Activated CD4-positive, CD25-positive, alpha-beta regulatory T cell treated with anti-CD3 and anti-CD28 coated beads, Interleukin-2, amount 50 U/mL, for 24 hours (primary cell): ENCODE results near the gene B3GALT4.

ENCODE experiments used
- ATAC-seq, 2 donors: fragments of 150-1000 bp; cut with Tn5 transposase; one replicate each; pipeline ENCODE4 v1.10.0; 2021; ENCODE audit warnings: mild to moderate bottlenecking in 1 of 2, moderate library complexity in 1 of 2

B3GALT4 gene

DNA sequence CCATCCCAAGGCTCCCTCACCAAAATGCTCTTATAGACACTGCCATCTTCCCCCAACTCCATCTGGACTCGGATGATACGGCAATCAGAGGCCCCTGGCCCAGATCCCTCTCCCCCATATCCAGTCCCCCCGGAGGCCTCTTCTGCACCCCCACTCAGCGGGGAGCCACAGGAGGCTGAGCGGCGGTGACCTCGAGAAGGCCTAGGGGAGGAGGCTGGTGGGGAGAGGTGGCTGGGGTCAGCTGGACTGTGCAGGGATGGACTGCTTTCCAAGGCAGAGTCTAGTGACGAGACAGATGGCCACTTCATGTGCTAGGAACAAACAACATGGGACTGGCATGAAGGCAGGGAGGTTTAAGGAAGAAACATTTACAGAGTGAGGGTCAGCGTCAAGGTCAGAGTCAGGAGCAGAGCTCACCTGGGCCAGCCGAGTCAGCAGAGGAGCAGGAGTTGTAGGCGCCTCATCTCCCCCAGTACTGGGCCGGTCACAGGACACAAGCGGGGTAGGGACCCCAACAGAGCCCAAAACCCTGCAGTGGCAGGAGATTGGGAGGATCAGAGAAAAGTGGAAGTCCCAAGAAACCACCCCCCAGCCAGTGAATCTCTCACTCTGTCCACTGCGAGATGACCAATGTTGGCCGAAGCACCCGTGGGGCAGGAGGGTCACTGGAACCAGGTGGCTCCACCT lies 16.2 kb downstream of the B3GALT4 start:
- ATAC-seq, result no peak

DNA sequence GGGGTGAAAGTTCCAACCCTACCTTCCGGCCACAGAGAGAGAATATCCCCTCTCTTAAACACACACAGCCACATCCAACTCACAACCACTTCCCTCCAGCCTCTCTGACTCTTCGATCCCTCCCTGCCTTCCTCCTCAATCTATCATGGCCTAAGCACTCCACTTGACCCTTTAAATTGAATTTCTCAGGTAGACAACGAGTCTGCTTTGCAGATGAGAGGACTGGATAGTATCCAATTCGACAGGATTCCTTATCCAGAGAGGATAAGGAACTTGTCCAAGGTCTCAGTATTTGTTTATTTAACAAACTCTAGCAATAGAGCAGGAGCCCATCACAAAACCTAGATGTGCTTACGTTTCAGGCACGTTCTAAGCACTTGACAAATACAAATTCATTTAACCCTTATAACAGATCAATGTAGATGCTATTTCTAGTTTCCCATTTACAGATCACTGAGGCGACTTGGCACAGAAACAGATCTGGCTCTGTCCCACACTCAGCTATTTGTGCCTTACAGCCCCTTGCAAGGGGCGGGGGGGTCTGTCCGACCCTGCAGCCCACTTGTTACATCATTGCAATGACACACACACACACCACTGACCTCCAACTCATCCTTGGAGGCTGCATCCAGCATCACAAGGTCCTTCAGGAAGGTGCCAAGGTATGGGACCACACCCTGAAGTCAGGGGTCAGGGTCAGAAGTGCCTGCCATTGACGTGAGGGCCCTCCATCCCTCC lies 17.3 kb downstream of the B3GALT4 start:
- ATAC-seq, result no peak

DNA sequence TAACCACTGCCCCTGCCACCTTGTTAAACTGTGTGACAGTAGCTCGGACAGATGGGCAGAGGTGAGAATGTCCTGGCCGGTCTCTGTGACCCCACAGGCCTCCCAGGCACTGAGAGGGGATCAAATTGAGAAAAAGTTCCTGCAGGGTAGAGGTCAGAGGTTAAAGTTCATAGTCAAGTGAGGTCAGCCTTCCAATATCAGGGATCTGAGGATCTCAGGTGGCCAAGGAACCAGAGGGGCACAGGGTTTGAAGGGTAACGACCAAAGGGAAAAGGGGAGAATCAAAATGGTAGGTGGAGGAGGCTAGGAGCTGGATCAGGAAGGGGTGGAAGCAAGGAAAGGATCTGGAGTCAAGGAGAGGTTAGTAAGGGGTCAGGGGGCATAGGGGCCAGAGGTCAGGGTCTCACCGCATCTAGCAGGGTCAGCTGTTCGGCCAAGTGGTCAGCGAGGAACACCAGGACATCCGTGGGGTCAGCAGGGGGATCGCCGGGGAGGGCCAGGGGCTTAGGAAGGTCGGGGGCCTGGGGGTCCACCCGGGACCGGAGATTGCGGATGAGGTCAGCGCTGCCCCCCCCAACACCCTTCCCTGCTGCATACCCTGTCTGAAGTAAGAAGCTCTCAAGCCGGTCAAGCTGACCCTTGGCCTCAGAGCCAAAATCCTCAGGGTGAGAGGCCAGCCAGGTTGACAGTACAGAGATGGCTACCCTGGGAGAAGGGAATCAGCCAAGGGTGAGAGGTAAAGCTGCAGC lies 18.9 kb downstream of the B3GALT4 start:
- ATAC-seq, result no peak

DNA sequence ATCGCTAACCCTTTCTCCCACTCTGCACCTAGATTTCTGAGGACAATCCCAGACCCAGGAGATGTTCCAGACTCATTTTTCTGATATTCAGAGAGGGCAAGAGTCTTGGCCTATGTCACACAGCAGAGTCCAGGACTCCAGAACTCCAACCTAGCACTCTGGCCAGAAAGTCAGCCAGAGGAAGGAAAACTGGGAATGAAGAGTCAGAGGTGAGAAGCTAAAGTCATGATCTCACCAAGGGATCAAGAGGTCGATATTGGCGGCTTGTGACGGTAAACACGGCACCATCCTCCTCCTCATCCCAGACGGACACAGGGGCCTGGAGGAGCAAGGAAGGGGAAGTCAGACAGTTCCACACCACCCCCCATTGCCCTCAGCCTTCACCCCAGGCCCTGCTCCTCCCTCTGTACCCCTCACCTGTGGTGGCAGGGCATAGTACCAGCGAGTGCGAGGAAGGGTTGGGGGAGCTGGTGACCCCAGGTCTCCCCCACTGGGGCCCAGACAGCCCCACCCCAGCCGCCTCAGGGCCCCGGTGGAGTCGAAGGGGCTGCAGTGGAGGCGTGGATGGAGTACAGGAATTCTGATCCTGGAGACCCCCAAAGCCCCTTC lies 20.0 kb downstream of the B3GALT4 start:
- no peak for ATAC-seq

DNA sequence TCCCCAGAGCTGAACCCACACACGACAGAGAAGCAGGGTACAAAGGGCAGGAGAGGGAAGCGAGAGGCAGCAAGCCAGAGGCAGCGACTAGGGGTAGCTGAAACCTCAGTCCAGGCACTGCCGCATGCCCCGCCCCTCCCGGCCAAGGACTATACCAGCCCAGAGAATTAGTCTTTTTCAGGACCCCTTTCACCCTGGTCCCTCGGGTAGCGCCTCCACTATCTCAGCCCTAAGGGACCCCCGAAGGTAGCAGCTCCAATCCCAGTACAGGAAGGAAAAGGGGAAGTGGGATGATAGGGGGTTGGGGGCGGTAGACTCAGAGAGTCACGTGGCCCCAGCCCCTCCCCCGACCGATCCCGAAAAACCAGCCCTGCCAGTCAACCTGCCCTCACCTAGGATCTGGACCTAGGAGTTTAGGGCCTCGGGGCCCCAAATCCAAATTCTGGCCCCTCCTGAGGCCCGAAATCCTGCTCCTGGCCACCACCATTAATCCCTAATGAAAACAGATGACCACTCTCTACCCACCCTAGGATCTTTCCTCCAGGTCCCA lies 20.6 kb downstream of the B3GALT4 start:
- ATAC-seq, result no peak

DNA sequence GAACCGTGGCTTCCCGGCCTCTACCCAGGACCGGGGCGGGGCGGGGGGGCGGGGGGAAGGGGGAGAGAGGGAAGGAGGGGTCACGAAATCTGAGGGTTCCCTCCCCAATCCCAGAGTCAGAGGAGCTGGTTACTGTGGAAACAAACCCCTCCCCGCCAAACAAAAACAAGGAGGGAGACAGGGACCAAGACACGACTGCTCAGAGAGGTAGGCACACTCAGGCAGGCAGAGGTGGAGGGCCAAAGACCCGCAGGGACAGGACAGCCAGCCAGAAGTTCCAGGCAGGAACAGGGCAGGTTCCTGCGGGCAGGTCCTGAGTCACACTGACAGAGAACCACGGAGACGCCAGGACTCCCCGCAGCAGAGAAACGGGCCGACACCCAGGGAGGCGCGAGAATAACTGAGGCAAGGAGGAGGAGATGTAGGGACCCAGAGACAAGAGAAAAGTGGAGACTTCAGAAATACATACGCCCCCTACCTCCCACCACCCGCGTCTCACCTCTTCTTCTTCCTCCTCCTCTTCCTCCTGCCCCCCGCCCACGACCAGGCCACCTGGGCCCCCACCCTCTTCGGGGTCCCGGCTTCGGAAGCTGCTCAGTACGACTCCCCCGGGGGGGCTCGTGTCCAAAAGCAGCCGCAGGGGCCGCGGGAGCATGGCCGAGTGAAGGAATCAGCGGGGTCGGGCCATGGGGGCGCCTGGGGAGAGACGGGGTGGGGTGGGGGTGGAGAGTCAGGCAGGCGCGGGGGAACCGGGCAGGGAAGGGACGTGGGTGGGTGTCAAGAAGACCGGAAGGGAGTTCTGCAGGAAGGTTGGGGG lies 21.2 kb downstream of the B3GALT4 start:
- peak; percentile 23 to 34 for ATAC-seq

DNA sequence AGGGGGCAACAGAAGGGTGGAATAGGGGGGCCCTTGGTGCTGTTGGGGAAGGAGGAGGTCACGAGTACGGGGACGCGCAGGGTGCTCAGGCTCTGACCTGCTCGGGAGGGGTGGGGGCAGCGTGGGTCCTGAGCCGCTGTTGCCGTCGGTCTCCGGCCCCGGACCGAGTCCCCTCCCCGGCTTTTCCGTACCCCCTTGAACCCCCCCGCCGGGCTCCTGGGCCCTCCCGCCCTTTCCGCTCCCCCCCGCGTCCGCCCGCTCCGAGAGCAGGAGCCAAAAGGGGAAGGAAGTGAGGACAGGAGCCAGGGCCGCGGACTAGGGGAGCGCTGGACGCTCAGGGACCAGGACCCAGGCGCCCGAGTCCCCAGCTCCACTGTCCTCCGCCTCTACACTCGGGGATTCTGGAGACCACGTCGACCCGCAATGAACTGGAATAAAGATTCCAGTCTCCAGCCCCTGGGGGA lies 21.9 kb downstream of the B3GALT4 start, which contains the start of gene RGL2:
TSS of gene RGL2 (minus strand) at position 170 of the 464 bp plus-strand sequence. CDS start 332 bp downstream, outside the sequence.
- peak; percentile 28 to 44 for ATAC-seq

DNA sequence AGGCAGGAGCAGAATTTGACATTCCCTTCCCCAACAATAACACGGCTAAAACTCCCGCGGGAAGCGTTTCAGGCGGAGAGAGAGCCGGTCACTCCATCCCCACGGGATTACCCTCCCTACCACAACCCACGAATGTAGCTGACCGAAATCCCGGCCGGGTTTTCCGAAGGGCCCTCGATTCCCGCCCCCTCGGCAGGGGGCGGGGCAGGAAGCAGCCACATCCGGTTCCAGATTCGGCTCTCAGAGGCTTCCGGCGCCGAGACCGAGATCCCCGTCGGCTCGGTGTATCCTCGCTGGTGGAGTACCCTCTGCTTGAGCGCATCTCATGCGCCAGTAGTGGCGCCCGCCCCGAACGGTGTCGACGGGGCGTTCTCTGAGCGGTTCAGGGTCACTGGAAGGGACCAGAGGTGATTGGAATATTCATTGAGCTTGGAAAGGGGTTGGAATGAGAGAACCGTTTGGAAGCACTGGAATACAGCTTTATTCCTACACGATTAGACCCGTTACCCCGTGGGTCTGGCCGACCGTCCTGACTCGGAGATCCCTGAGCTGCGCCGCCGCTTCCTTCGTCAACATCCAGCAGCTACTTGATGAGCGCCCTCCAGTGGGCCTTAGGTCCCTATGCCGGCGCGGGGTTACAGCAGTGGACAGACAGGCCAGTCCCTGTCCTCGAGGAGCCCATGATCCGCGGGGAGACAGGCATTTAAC lies 22.5 kb downstream of the B3GALT4 start:
- peak; percentile 85 for ATAC-seq

DNA sequence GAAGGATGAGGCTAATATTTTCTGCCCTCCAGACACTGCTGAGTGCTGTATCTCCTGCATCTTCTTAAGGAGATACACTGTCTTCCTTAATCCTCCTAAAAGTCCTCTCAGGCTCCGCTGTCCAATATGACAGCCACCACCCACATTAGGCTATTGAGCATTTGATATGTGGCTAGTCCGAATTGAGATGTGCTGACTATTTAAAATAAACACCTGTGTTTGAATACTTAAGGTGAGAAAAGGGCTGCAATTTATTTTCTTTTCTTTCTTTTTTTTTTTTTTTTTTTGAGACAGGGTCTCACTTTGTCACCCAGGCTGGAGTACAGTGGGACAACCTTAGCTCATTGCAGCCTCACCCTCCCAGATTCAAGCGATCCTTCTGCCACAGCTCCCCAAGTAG lies 25.0 kb downstream of the B3GALT4 start:
- ATAC-seq, result no peak

DNA sequence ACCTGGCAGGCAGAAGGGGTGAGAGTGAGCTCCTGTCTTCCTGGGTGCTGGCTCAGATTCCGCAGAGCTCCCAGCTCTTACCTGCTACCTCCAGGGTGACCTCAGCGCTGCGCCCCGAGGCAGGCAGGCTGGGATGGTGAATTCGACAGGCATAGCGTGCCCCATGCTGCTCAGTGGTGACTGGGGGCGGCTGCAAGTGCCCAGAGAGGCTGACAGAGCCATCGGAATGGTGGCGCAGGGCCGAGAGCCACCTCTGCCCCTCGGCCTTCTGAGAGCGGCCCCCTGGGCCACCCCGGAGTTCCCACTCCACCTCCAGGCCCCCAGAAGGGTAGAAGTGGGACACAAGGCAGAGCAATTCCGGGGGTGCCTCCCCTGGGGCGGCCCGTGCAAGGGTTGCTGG lies 27.3 kb downstream of the B3GALT4 start:
- ATAC-seq, result no peak

DNA sequence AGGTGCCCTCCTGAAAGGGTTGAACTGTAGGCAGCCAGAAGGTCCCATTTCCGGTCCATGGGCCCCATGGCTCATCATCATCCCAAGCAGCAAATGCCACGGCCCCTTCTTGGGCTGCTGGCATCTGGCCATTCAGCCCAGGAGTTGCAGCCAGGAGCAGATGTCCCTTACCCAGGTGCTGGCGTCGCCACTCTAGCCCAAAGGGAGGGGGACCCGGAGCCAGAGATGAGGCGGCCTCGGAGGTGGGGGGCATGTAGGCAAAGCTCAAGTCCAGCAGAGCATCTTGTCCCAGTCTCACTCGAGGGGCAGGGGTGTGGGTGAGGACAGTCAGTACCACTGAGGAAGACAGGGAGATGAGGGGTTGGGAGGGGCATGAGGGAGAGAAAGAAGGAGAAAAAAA lies 28.1 kb downstream of the B3GALT4 start:
- no peak for ATAC-seq

DNA sequence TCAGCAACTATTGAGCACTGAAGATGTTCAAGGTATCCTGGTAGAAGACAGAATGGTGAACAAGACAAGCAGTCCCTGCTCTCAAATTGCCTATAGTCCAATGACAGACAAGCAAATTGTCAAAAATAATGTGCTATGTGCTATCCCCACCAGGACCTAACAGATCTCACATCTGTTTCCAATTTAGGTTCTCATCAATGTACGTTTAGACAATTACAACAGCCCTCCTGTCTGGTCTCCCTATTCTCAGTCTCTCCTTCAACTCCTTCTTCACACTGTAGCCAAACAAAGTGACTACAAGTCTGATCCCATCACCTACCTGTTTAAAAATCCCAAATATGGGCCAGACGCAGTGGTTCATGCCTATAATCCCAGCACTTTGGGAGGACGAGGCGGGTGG lies 29.4 kb downstream of the B3GALT4 start:
- no peak for ATAC-seq

DNA sequence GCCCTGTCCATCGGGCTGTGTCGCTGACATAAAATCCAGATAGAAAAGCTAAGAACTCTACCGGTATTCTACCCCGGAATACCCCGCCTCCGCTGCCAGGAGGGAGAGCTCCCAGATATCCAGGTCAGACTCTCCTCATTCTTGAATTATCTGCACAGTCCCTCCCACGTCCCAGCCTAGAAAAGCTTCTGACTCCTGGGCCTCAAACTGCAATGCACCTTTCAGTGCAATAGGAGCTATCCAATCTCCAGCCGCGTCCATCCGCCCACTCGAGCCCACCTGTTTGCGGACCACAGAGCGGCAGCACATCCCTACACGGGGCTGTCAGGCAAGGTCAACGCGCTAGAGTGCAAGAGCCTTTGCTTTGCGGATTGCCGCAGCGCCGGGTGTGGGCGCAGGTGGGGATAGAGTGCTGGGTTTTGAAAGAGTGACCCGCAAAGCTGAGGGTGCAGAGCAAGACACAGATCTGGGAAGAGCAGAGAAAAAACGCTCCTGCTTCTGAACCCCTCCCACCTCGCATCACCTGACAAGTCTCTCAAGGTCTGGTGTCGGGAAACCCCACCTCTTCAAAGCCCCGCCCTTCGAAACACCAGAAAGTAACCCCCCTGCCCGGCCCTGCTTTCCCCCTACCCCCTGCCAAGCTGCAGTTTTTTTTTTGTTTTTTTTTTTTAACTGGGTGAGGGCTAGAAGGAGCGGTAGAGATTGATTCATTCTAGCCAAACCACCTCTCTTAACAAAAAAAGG lies 35.6 kb downstream of the B3GALT4 start:
- ATAC-seq, result peak; percentile 37 to 44

DNA sequence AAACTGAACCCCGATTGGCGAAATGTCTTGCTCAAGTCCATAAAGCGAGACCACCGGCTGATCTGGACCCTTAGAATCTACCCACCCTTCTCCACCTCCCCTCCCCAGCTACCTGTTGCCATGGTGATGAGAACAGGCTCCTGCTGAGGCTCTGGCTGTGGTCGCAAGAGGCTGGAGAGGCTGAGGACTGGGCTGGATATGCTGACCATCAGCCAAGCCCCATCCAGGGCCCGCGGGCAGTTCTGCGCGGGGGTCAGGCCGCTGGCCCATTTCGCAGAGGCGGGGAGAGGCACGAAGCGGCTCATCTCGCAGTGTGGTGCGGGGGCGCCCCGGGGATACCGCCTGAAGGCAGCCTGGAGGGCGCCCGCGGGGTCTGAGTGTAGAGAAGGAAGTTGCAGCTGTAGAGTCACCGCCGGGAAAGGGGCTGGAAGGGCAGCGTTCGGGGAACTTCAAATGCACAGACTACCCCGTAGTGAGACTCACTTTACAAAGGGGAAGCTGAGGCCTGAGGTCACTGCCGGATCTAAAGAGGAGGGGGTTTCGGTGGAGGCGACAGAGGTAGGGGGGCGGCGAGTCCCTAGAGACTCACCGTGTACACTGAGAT lies 36.3 kb downstream of the B3GALT4 start:
- ATAC-seq, result peak in 1 of 2 donors; percentile 6

DNA sequence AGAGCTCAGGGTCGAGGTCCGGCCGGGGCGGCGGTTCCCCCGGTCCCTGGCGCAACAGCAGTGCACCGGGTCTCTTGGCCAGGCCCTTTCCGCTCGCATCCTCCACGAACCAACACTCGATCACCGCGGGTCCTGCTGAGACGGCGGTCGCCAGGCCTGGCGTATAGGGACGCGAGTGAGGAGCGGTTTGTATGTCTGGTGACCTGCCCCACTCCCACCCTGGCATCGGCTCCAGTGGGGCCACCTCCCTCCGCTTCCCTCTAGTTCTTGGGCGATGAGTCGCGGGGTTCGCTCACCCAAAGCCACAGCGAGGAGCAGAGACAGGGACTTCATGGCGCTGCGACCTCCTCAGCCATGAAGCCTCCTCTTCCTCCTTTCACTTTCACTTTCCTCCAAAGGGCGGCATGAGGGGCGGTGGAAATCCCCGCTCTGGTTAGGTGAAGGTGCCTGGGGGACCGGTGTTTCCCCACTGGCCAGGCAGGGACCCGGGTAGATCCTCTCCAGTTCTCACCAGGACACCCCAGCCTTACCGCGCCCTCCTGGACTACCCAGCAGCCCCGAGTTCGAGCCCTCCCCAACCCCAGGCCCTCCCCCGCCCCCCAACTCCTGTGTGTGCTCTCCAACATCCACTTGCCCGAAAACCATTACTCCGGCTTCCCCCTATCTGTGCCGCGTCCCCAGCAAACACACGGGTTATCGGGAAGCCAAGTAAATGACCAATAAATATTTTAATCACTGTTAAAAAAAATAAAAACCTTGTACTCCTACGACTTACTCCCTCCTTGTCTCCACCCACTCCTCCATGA lies 37.0 kb downstream of the B3GALT4 start, which contains the start of gene TAPBP:
TSS of gene TAPBP (minus strand) at position 370 of the 806 bp plus-strand sequence. CDS start at position 333, 37 bp downstream.
- peak; percentile 55 to 61 for ATAC-seq

DNA sequence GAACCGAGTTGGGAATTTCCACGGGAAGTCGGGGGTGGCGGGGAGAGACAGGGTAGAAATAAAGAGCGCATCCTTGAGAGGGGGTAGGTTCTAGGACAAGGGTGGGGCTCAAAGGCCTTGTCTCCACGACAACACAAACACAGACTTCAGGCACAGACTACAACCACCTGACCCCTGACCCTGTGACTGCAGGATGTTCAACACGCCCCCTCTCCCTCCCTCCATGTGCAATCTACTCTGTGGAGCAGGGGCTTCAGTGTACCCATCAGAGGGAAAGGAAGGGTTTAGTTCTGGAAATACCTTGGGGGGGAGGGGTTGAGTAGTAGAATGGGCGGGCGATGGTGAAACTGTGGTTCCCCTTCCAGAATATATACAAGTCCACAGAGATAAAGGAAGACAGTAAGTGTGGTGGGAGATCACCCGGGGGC lies 37.6 kb downstream of the B3GALT4 start:
- ATAC-seq, result peak; percentile 29 to 37

DNA sequence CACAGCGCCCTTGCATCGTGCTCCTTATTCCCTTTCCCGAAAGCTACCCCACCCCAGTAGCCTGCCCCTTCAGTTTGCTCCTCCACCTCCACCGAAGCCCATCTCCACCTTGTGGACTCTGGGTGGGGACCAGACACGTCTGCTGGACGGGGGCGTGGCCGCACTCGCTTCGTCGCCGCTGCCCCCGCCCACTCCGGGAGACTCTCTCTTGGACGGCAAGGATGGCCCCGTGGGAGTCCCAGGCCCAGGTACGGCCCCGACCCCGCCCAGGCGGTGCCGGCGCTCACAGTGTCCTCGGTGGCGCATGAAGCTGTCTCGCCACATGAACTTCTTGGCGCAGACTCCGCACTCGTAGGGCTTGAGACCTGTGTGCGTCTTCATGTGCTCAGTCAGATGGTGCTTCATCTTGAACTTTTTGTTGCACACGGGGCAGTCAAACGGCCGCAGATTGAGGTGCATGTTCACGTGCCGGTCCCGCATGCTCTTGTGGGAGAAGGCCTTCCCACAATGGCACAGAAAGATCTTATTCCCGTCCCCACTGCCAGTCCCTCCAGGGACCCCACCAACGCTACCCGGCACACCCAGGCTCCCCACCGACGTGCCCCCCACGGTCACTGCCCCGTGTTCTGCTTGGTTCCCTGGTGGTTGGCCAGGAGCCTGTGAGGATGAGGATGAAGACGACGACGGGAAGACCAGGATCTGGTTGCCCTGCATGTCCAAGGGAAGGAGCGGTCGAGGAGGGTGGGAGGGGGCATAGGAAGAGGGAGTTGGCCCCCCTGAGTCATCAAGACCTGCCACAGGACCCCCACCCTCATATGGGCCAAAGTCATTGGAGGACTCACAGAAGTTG lies 38.2 kb downstream of the B3GALT4 start:
- no peak for ATAC-seq
